GM21367 (cell line): ENCODE data around the gene SHD.

ENCODE experiments used
- ATAC-seq: cut with Tn5 transposase; IDR thresholded peaks from one replicate; pipeline ENCODE4 v1.9.1; 2021; ENCODE audit not compliant: unreplicated experiment

Gene SHD

GRCh38 chr19:4297901-4298809 lies 19.1 kb downstream of the SHD start:
- no peak for ATAC-seq

GRCh38 chr19:4298810-4299550 lies 19.9 kb downstream of the SHD start:
- no peak for ATAC-seq

GRCh38 chr19:4300589-4300988 lies 21.5 kb downstream of the SHD start:
- ATAC-seq, result no peak

GRCh38 chr19:4301590-4302242 lies 22.6 kb downstream of the SHD start:
- no peak for ATAC-seq

- no peak for ATAC-seq
These were observed 23.2 kb downstream of the SHD start, which contains the start of gene TMIGD2 for GRCh38 chr19:4302243-4302640. Gene TMIGD2, minus strand, starts transcription at chr19:4302389. Its CDS starts 4 bp downstream, at chr19:4302385.

- ATAC-seq, result no peak
These were observed 24.9 kb downstream of the SHD start for GRCh38 chr19:4303819-4304537.

GRCh38 chr19:4304538-4305256 lies 25.6 kb downstream of the SHD start, which contains the start of gene FSD1:
Gene FSD1, plus strand, starts transcription at chr19:4304598. Its CDS starts 149 bp downstream, at chr19:4304747.
- ATAC-seq, result no peak

GRCh38 chr19:4305257-4305612 lies 26.2 kb downstream of the SHD start:
- no peak for ATAC-seq

GRCh38 chr19:4305659-4306058 lies 26.6 kb downstream of the SHD start:
- ATAC-seq, result no peak

- no peak for ATAC-seq
These were observed 31.4 kb downstream of the SHD start for GRCh38 chr19:4310247-4311121.

- ATAC-seq, result no peak
These were observed 34.9 kb downstream of the SHD start for GRCh38 chr19:4313847-4314490.

GRCh38 chr19:4316956-4317355 lies 37.9 kb downstream of the SHD start:
- ATAC-seq, result no peak

GRCh38 chr19:4318460-4318859 lies 39.4 kb downstream of the SHD start:
- ATAC-seq, result no peak

GRCh38 chr19:4319067-4319718 lies 40.1 kb downstream of the SHD start:
- no peak for ATAC-seq

- ATAC-seq, result no peak
These were observed 41.4 kb downstream of the SHD start for GRCh38 chr19:4320419-4320818.

GRCh38 chr19:4322942-4323665 lies 44.0 kb downstream of the SHD start:
- ATAC-seq, result no peak

GRCh38 chr19:4323692-4324091 lies 44.6 kb downstream of the SHD start:
- ATAC-seq, result no peak

GRCh38 chr19:4324228-4324627 lies 45.2 kb downstream of the SHD start:
- ATAC-seq, result no peak
